GM23248 (cell line): ENCODE measurements around the gene MED10.

Source experiments
- EZH2 ChIP-seq: fragments of 200-600 bp; sonication (generic); IDR thresholded peaks from 2 replicates; pipeline ENCODE4 v1.6.1; 2018; ENCODE audit warnings: antibody characterized with exemption, mild to moderate bottlenecking; ENCODE audit not compliant: insufficient read depth, poor library complexity, severe bottlenecking
- EZH2phosphoT487 ChIP-seq: fragments of 200-600 bp; sonication (generic); IDR thresholded peaks from 2 replicates; pipeline ENCODE4 v1.6.1; 2018; ENCODE audit warnings: antibody characterized with exemption, moderate library complexity, mild to moderate bottlenecking, low read depth; ENCODE audit not compliant: insufficient read depth

GRCh38 chr5:6405591-6405990 lies 27.2 kb upstream of the MED10 start:
- no peak for TF ChIP-seq EZH2phosphoT487
- TF ChIP-seq EZH2 = no peak
